HCT116 (cell line): ENCODE results near the gene HFE. TPM values are rescaled to one million over a fixed set of nuclear protein-coding genes. Genes with fewer than 3 reads are reported as not detected.
"Not testable (repeated sequence)": the region's sequence is repeated elsewhere in the genome, so short reads cannot be mapped to it uniquely, and the experiment has no call there.

Experiments
- ATAC-seq: fragments of 200-7000 bp; cut with Tn5 transposase; 2 replicates; pipeline ENCODE4 v1.9.1; 2020; ENCODE audit warnings: mild to moderate bottlenecking, moderate library complexity
- BruUV-seq: library from RNA; stranded (reverse); fragments of 400-500 nt; replicated peaks from 2 replicates; lab custom pipeline; 2021; lab: Mats Ljungman, UMichigan
- CTCF ChIA-PET: fragments of 300-600 bp; sonication (Branson Sonifier 250); formaldehyde crosslinking; loops from one replicate; lab custom pipeline; 2021; ENCODE audit warnings: antibody characterized with exemption; lab: Charles Lee
- POLR2A ChIA-PET: fragments of 300-600, 350-600 bp; sonication (Branson Sonifier 250); formaldehyde crosslinking; loops from one replicate; lab custom pipeline; 2021; ENCODE audit warnings: antibody characterized with exemption; lab: Charles Lee
- RAD21 ChIA-PET, 2 experiments: fragments of 300-600 bp; sonication (Branson Sonifier 250); formaldehyde crosslinking; loops; one replicate each; lab custom pipeline; 2023; ENCODE audit warnings: low total read pairs in 2 of 2; ENCODE audit not compliant: uncharacterized antibody in 2 of 2, unreplicated experiment in 2 of 2, low non-redundant PET in 1 of 2; lab: Charles Lee
- DNase-seq: peaks from one replicate; pipeline ENCODE4 v3.0.0-alpha.2; 2010; ENCODE audit warnings: low read depth, low spot score
- H2AFZ ChIP-seq: fragments of 200-600 bp; shearing (Covaris generic), sonication (generic); 2 replicates; pipeline ENCODE4 v1.6.1; 2017; ENCODE audit warnings: low read depth, mixed run types, mixed read lengths, antibody characterized with exemption, low read length; ENCODE audit not compliant: poor library complexity, severe bottlenecking
- H3K27ac ChIP-seq: 2 replicates; pipeline ENCODE4 v1.5.1; 2012; ENCODE audit warnings: low read depth, low read length
- H3K27me3 ChIP-seq: fragments of 200-600 bp; sonication (generic); 2 replicates; pipeline ENCODE4 v1.6.1; 2016; ENCODE audit warnings: mixed run types, low read length, mixed read lengths; ENCODE audit not compliant: insufficient read depth
- H3K36me3 ChIP-seq, 2 experiments: fragments of 200-500 bp in 1 of 2; fragments of 200-600 bp in 1 of 2; sonication (Bioruptor generic) in 1 of 2; sonication (generic) in 1 of 2; 2 replicates each; pipeline versions ENCODE4 v1.5.1 to v1.6.1; 2014 to 2016; ENCODE audit warnings: low read length in 2 of 2, inconsistent platforms in 1 of 2, mixed read lengths in 1 of 2, mixed run types in 1 of 2; ENCODE audit not compliant: insufficient read depth in 2 of 2, control insufficient read depth in 1 of 2
- H3K4me1 ChIP-seq, 2 experiments: fragments of 200-600 bp in 1 of 2; sonication (generic) in 1 of 2; 2 replicates each; pipeline versions ENCODE4 v1.5.1 to v1.6.1; 2012 to 2017; ENCODE audit warnings: low read length in 2 of 2, inconsistent platforms in 1 of 2, mild to moderate bottlenecking in 1 of 2, mixed read lengths in 1 of 2, mixed run types in 1 of 2, moderate library complexity in 1 of 2; ENCODE audit not compliant: insufficient read depth in 2 of 2, control insufficient read depth in 1 of 2
- H3K4me2 ChIP-seq: fragments of 200-600 bp; sonication (generic); 2 replicates; pipeline ENCODE4 v1.6.1; 2017; ENCODE audit warnings: mixed run types, low read length, mixed read lengths
- H3K4me3 ChIP-seq, 2 experiments: fragments of 200-600 bp in 1 of 2; sonication (generic) in 1 of 2; replicated peaks in 1 of 2; 2 replicates each; pipeline ENCODE4 v1.5.1; 2011 to 2016; ENCODE audit warnings: low read length in 2 of 2, control low read depth in 1 of 2, low read depth in 1 of 2, mild to moderate bottlenecking in 1 of 2, mixed read lengths in 1 of 2, mixed run types in 1 of 2
- H3K79me2 ChIP-seq: fragments of 200-600 bp; sonication (generic); 2 replicates; pipeline ENCODE4 v1.6.1; 2017; ENCODE audit warnings: mild to moderate bottlenecking, mixed run types, low read length, moderate library complexity, mixed read lengths; ENCODE audit not compliant: insufficient read depth
- H3K9ac ChIP-seq: fragments of 200-600 bp; sonication (generic); 2 replicates; pipeline ENCODE4 v1.6.1; 2016; ENCODE audit warnings: low read length, mixed read lengths
- H3K9me2 ChIP-seq: fragments of 200-600 bp; sonication (generic), shearing (Covaris generic); 2 replicates; pipeline ENCODE4 v1.6.1; 2017; ENCODE audit warnings: mixed run types, mild to moderate bottlenecking, moderate library complexity; ENCODE audit not compliant: insufficient read depth
- H3K9me3 ChIP-seq, 2 experiments: fragments of 200-500 bp in 1 of 2; fragments of 200-600 bp in 1 of 2; sonication (Bioruptor generic) in 1 of 2; sonication (generic) in 1 of 2; 2 replicates each; pipeline ENCODE4 v1.6.1; 2014 to 2017; ENCODE audit warnings: low read length in 2 of 2, mixed read lengths in 2 of 2, inconsistent platforms in 1 of 2, low read depth in 1 of 2, mild to moderate bottlenecking in 1 of 2, mixed run types in 1 of 2, moderate library complexity in 1 of 2; ENCODE audit not compliant: control insufficient read depth in 1 of 2, insufficient read depth in 1 of 2
- H4K20me1 ChIP-seq: fragments of 200-600 bp; sonication (generic), shearing (Covaris generic); 2 replicates; pipeline ENCODE4 v1.6.1; 2017; ENCODE audit warnings: mixed run types, mild to moderate bottlenecking, moderate library complexity; ENCODE audit not compliant: insufficient read depth
- CEBPB ChIP-seq: IDR thresholded peaks from 2 replicates; pipeline ENCODE4 v1.6.1; 2012; ENCODE audit warnings: low read depth
- EZH2phosphoT487 ChIP-seq: fragments of 200-600 bp; IDR thresholded peaks from 2 replicates; pipeline ENCODE4 v1.6.1; 2018; ENCODE audit warnings: antibody characterized with exemption, borderline replicate concordance
- YY1 ChIP-seq: IDR thresholded peaks from 2 replicates; pipeline ENCODE4 v1.6.1; 2011; ENCODE audit warnings: low read length, low read depth, moderate library complexity, mild to moderate bottlenecking; ENCODE audit not compliant: insufficient replicate concordance; ENCODE audit errors: extremely low read depth
- ZFX ChIP-seq: fragments of 450-650 bp; IDR thresholded peaks from 2 replicates; pipeline ENCODE4 v1.6.1; 2017
- intact Hi-C: fragments of 100-400 bp; cut with micrococcal nuclease; formaldehyde crosslinking; loops from 2 replicates; pipeline ENCODE4 v1.10.0; 2022
- total RNA-seq: library from RNA; stranded (reverse); gene quantifications from one replicate; pipeline ENCODE4 v1.2.1, GENCODE V29; 2021; ENCODE audit not compliant: unreplicated experiment
- TF ChIP-seq, protein P1 (sequence below): IDR thresholded peaks from 2 replicates; pipeline ENCODE4 v1.6.1; 2011; ENCODE audit warnings: mild to moderate bottlenecking, low read length, moderate library complexity; ENCODE audit not compliant: insufficient replicate concordance; ENCODE audit errors: extremely low read depth

The HFE gene
- total RNA-seq, 1 experiment from 2014 or later = 9.8 TPM

DNA sequence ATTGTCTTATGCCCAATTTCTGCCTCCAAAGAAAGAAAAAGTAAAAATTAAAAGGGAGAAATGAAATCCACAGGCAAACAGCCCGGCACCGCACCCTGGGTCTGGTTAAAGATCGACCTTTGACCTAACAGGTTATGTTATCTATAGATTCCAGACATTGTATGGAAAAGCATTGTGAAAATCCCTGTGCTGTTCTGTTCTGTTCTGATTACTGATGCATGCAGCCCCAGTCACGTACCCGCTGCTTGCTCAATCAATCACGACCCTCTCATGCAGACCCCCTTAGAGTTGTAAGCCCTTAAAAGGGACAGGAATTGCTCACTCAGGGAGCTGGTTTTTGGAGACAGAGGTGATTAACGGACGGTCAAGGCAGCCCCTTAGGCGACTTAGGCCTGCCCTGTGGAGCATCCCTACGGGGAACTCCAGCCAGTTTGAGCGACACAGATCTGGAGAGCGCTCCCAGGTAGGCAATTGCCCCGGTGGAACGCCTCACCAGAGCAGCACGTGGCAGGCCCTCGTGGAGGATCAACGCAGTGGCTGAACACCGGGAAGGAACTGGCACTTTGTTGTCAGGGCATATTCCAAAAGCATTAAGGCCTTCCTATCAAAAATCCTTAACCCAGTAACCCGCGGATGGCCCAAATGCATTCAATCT is 12.0 kb upstream of the HFE start:
- no peak overlapping the region for H3K9ac ChIP-seq
- RAD21 ChIA-PET = no interaction called here
- no peak for TF ChIP-seq YY1
- TF ChIP-seq ZFX = no peak
- TF ChIP-seq, protein P1, sequence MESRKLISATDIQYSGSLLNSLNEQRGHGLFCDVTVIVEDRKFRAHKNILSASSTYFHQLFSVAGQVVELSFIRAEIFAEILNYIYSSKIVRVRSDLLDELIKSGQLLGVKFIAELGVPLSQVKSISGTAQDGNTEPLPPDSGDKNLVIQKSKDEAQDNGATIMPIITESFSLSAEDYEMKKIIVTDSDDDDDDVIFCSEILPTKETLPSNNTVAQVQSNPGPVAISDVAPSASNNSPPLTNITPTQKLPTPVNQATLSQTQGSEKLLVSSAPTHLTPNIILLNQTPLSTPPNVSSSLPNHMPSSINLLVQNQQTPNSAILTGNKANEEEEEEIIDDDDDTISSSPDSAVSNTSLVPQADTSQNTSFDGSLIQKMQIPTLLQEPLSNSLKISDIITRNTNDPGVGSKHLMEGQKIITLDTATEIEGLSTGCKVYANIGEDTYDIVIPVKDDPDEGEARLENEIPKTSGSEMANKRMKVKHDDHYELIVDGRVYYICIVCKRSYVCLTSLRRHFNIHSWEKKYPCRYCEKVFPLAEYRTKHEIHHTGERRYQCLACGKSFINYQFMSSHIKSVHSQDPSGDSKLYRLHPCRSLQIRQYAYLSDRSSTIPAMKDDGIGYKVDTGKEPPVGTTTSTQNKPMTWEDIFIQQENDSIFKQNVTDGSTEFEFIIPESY = no peak
- TF ChIP-seq CEBPB = no peak
- no peak for TF ChIP-seq EZH2phosphoT487
- peaks cover 7 to 11% of the 10 kb centered on the region in 2 experiments; a peak in 3 of 4 replicates for H3K4me1 ChIP-seq
- POLR2A ChIA-PET = no interaction called here
- no TSS peak for BruUV-seq
- H3K79me2 ChIP-seq = no peaks in the 10 kb centered on the region
- H3K27ac ChIP-seq = no peak overlapping the region
- H3K4me3 ChIP-seq = no peak overlapping the region
- H2AFZ ChIP-seq = no peak overlapping the region
- no peak overlapping the region for H3K4me2 ChIP-seq
- H3K9me2 ChIP-seq = no peaks in the 10 kb centered on the region
- intact Hi-C loops = no loop called here
- DNase-seq = no peak
- no peak for ATAC-seq
- H3K9me3 ChIP-seq = no peaks in the 10 kb centered on the region
- no peaks in the 10 kb centered on the region for H3K27me3 ChIP-seq
- H4K20me1 ChIP-seq = no peaks in the 10 kb centered on the region
- CTCF ChIA-PET = no interaction called here
- H3K36me3 ChIP-seq = no peaks in the 10 kb centered on the region

GRCh38 chr6:26078066-26078465 is 9.2 kb upstream of the HFE start:
- H3K9ac ChIP-seq, H3K27ac ChIP-seq, H3K36me3 ChIP-seq, ATAC-seq, BruUV-seq, H2AFZ ChIP-seq, H3K4me1 ChIP-seq, DNase-seq, H4K20me1 ChIP-seq, intact Hi-C loops, H3K4me3 ChIP-seq, H3K79me2 ChIP-seq, H3K4me2 ChIP-seq, POLR2A ChIA-PET, RAD21 ChIA-PET, CTCF ChIA-PET, H3K9me3 ChIP-seq, H3K27me3 ChIP-seq, H3K9me2 ChIP-seq: not testable (repeated sequence)

- H3K27me3 ChIP-seq, intact Hi-C loops, H4K20me1 ChIP-seq, H3K9me2 ChIP-seq, H3K9me3 ChIP-seq, DNase-seq, H3K4me1 ChIP-seq, ATAC-seq, H3K9ac ChIP-seq, RAD21 ChIA-PET, CTCF ChIA-PET, H3K4me2 ChIP-seq, H3K36me3 ChIP-seq, H3K4me3 ChIP-seq, BruUV-seq, H2AFZ ChIP-seq, H3K27ac ChIP-seq, H3K79me2 ChIP-seq: not testable (repeated sequence)
- POLR2A ChIA-PET = interaction anchor here (0.6 kb wide), 1 partner anchor 124 kb away, joined by 3 read pairs; no protein-coding TSS in a partner anchor
Observed at GRCh38 chr6:26081096-26081495, 6.1 kb upstream of the HFE start.
